Activated CD4-positive, alpha-beta T cell treated with anti-CD3 and anti-CD28 coated beads, Interleukin-2, amount 10 ng/mL, durations not matched to agents 7 days and 5 days (primary cell): Measurements from ENCODE around the gene ASPSCR1. TPM values are rescaled to one million over a fixed set of nuclear protein-coding genes. Genes with fewer than 3 reads are reported as not detected.

Experiments
- CTCF ChIA-PET: fragments of 350-600 bp; sonication (Branson Sonifier 250); formaldehyde crosslinking; loops from one replicate; lab custom pipeline; 2021; ENCODE audit warnings: antibody characterized with exemption; lab: Charles Lee
- POLR2A ChIA-PET: fragments of 350-600 bp; sonication (Branson Sonifier 250); formaldehyde crosslinking; loops from one replicate; lab custom pipeline; 2021; ENCODE audit warnings: antibody characterized with exemption; lab: Charles Lee
- DNase-seq: peaks from one replicate; pipeline ENCODE4 v3.0.0-alpha.2; 2020
- H3K27ac Mint-ChIP-seq: one replicate; pipeline ENCODE4 v1.8.0; 2021; ENCODE audit warnings: mild to moderate bottlenecking, moderate library complexity, mixed read lengths
- H3K27me3 Mint-ChIP-seq: one replicate; pipeline ENCODE4 v1.8.0; 2021; ENCODE audit warnings: mixed read lengths
- H3K36me3 Mint-ChIP-seq: one replicate; pipeline ENCODE4 v1.8.0; 2021; ENCODE audit warnings: low read depth, mixed read lengths
- H3K4me1 Mint-ChIP-seq: one replicate; pipeline ENCODE4 v1.8.0; 2021; ENCODE audit warnings: mixed read lengths
- H3K4me3 Mint-ChIP-seq: one replicate; pipeline ENCODE4 v1.8.0; 2021; ENCODE audit warnings: mild to moderate bottlenecking, moderate library complexity, mixed read lengths
- H3K9me3 Mint-ChIP-seq: one replicate; pipeline ENCODE4 v1.8.0; 2021; ENCODE audit warnings: mixed read lengths
- total RNA-seq, 2 experiments: library from RNA; stranded (reverse); gene quantifications; one replicate each; pipeline ENCODE4 v1.2.3, GENCODE V29; 2021

Gene ASPSCR1
- total RNA-seq, 2 experiments from 2014 or later = 34.0 to 37.6 TPM

- peaks cover 27% of the 10 kb centered on the region for H3K36me3 Mint-ChIP-seq
- CTCF ChIA-PET = interaction anchor here (0.9 to 1.0 kb wide), 2 partner anchors 8 to 36 kb away, joined by 3 to 4 read pairs; no protein-coding TSS in a partner anchor
- H3K4me1 Mint-ChIP-seq = peaks cover 35% of the 10 kb centered on the region
- H3K27me3 Mint-ChIP-seq = no peaks in the 10 kb centered on the region
- H3K27ac Mint-ChIP-seq = peak overlapping the region; percentile 2
- no peak for DNase-seq
- no peaks in the 10 kb centered on the region for H3K9me3 Mint-ChIP-seq
- no peak overlapping the region for H3K4me3 Mint-ChIP-seq
- POLR2A ChIA-PET = no interaction called here
Measured at GRCh38 chr17:81984773-81985410, 7.5 kb downstream of the ASPSCR1 start.

GRCh38 chr17:81986606-81987005 lies 9.2 kb downstream of the ASPSCR1 start:
- no peak overlapping the region for H3K4me3 Mint-ChIP-seq
- CTCF ChIA-PET = interaction anchor here (1.1 kb wide), 1 partner anchor 27 kb away, joined by 4 read pairs; no protein-coding TSS in a partner anchor
- H3K27me3 Mint-ChIP-seq = no peaks in the 10 kb centered on the region
- H3K27ac Mint-ChIP-seq = no peak overlapping the region
- DNase-seq = no peak
- H3K4me1 Mint-ChIP-seq = peaks cover 23% of the 10 kb centered on the region
- POLR2A ChIA-PET = no interaction called here
- H3K9me3 Mint-ChIP-seq = no peaks in the 10 kb centered on the region
- peaks cover 19% of the 10 kb centered on the region for H3K36me3 Mint-ChIP-seq

GRCh38 chr17:81987161-81987770 lies 9.8 kb downstream of the ASPSCR1 start:
- Mint-ChIP-seq H3K4me3 (no peak overlapping the region), H3K27ac (no peak overlapping the region), H3K27me3 (no peaks in the 10 kb centered on the region), H3K9me3 (no peaks in the 10 kb centered on the region), H3K4me1 (peaks cover 19% of the 10 kb centered on the region), H3K36me3 (peaks cover 19% of the 10 kb centered on the region)
- ChIA-PET CTCF (no interaction called here), POLR2A (no interaction called here)
- DNase-seq = no peak

DNA sequence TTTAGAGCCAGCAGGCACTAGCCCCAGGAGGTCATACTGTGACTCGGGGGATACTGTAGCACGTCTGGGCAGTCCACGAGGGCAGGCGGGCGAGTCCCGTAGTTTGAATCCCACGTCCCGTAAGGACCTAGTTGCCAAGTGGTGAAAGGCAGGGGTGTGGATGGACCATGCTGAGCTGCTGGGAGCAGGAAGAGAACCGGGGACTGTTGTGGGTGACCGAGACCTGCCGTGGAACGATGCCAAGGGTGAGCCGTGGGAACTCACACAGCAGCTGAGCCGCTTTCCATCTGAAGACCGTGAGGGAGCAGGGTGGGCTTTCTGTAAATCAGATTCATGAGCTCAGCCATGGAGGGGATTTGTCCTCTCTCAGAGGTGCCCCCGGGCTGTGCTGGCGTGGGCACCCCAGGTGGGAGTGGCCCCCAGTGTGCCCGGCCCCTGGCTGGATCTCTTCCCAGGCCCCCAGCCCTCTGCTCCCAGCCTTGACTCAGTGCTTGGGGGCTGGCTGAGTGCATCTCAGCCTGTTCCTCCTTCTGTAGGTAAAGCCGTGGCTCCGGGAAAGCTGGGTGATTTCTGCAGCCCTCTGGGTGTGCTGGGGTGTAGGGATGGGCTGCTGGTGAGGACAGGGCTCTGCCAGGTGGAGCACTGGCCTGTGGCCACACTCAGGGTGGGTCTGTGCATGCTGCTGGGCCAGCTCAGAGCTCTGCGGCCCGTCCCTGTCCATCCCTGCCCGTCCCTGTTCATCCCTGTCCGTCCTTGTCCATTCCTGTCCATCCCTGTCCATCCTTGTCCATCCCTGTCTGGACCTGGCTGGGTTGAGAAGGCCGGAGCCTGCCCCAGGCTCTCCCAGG lies 13.6 kb downstream of the ASPSCR1 start:
- ChIA-PET POLR2A (no interaction called here), CTCF (interaction anchor here (0.9 to 1.7 kb wide), 2 partner anchors 13 to 31 kb away, joined by 3 read pairs; no protein-coding TSS in a partner anchor)
- no peaks in the 10 kb centered on the region for H3K27me3 Mint-ChIP-seq
- H3K4me1 Mint-ChIP-seq = peaks cover 4% of the 10 kb centered on the region
- H3K27ac Mint-ChIP-seq = no peak overlapping the region
- H3K36me3 Mint-ChIP-seq = peaks cover 6% of the 10 kb centered on the region
- DNase-seq = no peak
- no peak overlapping the region for H3K4me3 Mint-ChIP-seq
- no peaks in the 10 kb centered on the region for H3K9me3 Mint-ChIP-seq

DNA sequence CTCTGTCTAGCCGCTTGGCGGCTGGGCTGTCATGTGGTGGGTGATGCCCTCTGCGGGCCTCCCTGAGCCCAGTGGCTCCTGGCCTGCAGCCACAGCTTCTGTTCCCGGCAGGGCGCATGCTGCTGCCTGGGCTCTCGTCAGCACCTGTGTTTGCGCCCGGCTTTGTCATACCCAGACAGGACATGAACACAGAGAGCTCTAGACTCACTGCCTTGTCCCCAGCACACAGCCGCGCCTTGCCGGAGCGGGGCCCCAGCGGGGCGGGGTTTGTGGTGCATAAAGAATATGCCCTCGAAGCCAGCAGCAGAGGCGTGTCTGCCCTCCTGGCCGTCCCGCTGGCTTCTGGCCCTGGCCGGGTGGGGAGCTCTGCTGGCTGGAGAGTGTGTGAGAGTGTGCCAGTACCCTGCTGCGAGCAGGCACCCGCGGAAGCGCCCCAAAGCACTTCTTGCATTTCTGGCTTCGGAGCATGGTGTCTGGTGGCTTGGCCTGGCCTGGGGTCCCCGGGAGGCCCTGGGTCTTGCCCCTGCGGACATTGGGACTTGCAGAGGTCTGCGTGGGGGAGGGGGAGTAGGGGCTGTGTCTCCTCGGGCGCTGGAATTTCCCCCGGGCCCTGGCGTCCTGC lies 14.4 kb downstream of the ASPSCR1 start:
- H3K27me3 Mint-ChIP-seq = no peaks in the 10 kb centered on the region
- H3K4me1 Mint-ChIP-seq = peaks cover 4% of the 10 kb centered on the region
- no peak for DNase-seq
- H3K9me3 Mint-ChIP-seq = no peaks in the 10 kb centered on the region
- no peak overlapping the region for H3K27ac Mint-ChIP-seq
- no peak overlapping the region for H3K4me3 Mint-ChIP-seq
- ChIA-PET CTCF (no interaction called here), POLR2A (no interaction called here)
- H3K36me3 Mint-ChIP-seq = peaks cover 1% of the 10 kb centered on the region

- ChIA-PET POLR2A (no interaction called here), CTCF (interaction anchor here (0.5 kb wide), 1 partner anchor 438 kb away, joined by 3 read pairs; no protein-coding TSS in a partner anchor)
- peaks cover 1% of the 10 kb centered on the region for H3K36me3 Mint-ChIP-seq
- H3K4me3 Mint-ChIP-seq = no peak overlapping the region
- no peak for DNase-seq
- peaks cover 2% of the 10 kb centered on the region for H3K4me1 Mint-ChIP-seq
- no peaks in the 10 kb centered on the region for H3K9me3 Mint-ChIP-seq
- H3K27ac Mint-ChIP-seq = no peak overlapping the region
- H3K27me3 Mint-ChIP-seq = no peaks in the 10 kb centered on the region
Measured at GRCh38 chr17:81992306-81993102, 15.1 kb downstream of the ASPSCR1 start.

GRCh38 chr17:81993729-81994592 lies 16.5 kb downstream of the ASPSCR1 start:
- Mint-ChIP-seq H3K9me3 (no peaks in the 10 kb centered on the region), H3K27me3 (no peaks in the 10 kb centered on the region), H3K36me3 (no peaks in the 10 kb centered on the region), H3K27ac (no peak overlapping the region), H3K4me3 (no peak overlapping the region), H3K4me1 (peaks cover 2% of the 10 kb centered on the region)
- no peak for DNase-seq
- ChIA-PET POLR2A (no interaction called here), CTCF (interaction anchor here (1.1 kb wide), 1 partner anchor 232 kb away, joined by 5 read pairs; no protein-coding TSS in a partner anchor)

- no peak for DNase-seq
- H3K4me3 Mint-ChIP-seq = no peak overlapping the region
- no peaks in the 10 kb centered on the region for H3K27me3 Mint-ChIP-seq
- peaks cover 2% of the 10 kb centered on the region for H3K4me1 Mint-ChIP-seq
- CTCF ChIA-PET = interaction anchor here (1.1 kb wide), 1 partner anchor 231 kb away, joined by 5 read pairs; no protein-coding TSS in a partner anchor
- H3K27ac Mint-ChIP-seq = no peak overlapping the region
- no peaks in the 10 kb centered on the region for H3K36me3 Mint-ChIP-seq
- no peaks in the 10 kb centered on the region for H3K9me3 Mint-ChIP-seq
- POLR2A ChIA-PET = no interaction called here
Measured at GRCh38 chr17:81994593-81995462, 17.4 kb downstream of the ASPSCR1 start.

GRCh38 chr17:81995463-81996231 lies 18.2 kb downstream of the ASPSCR1 start:
- CTCF ChIA-PET = interaction anchor here (2.4 kb wide), 1 partner anchor 36 kb away, joined by 10 read pairs; no protein-coding TSS in a partner anchor
- H3K4me3 Mint-ChIP-seq = no peak overlapping the region
- POLR2A ChIA-PET = no interaction called here
- H3K27ac Mint-ChIP-seq = no peak overlapping the region
- H3K9me3 Mint-ChIP-seq = no peaks in the 10 kb centered on the region
- no peaks in the 10 kb centered on the region for H3K27me3 Mint-ChIP-seq
- peaks cover 2% of the 10 kb centered on the region for H3K4me1 Mint-ChIP-seq
- no peak for DNase-seq
- H3K36me3 Mint-ChIP-seq = no peaks in the 10 kb centered on the region

- no peaks in the 10 kb centered on the region for H3K27me3 Mint-ChIP-seq
- ChIA-PET CTCF (interaction anchor here (0.9 to 2.4 kb wide), 3 partner anchors 10 to 37 kb away, joined by 4 to 10 read pairs (median 6); no protein-coding TSS in a partner anchor), POLR2A (no interaction called here)
- no peak overlapping the region for H3K27ac Mint-ChIP-seq
- no peaks in the 10 kb centered on the region for H3K9me3 Mint-ChIP-seq
- DNase-seq = no peak
- no peaks in the 10 kb centered on the region for H3K36me3 Mint-ChIP-seq
- H3K4me1 Mint-ChIP-seq = no peaks in the 10 kb centered on the region
- no peak overlapping the region for H3K4me3 Mint-ChIP-seq
Measured at GRCh38 chr17:81996232-81996756, 18.9 kb downstream of the ASPSCR1 start.
